A549 treated with Hydrocortisone at 1 μM for 4 hours (cell line): ENCODE data around the gene IFNA17. TPM values are rescaled to one million over a fixed set of nuclear protein-coding genes. Genes with fewer than 3 reads are reported as not detected.

Experiments
- total RNA-seq: library from RNA; stranded (reverse); fragments of 200-300 nt; extraction: Qiagen RNA extraction; gene quantifications from 5 replicates; pipeline ENCODE4 v1.2.3, GENCODE V29; 2022

The IFNA17 gene
- total RNA-seq = not detected in 5 replicates

GRCh38 chr9:21228122-21228521, at the start of gene IFNA17:
IFNA17 (minus strand) TSS chr9:21228222; CDS start chr9:21228173, 49 bp downstream.

GRCh38 chr9:21239911-21240310, 11.9 kb upstream of the IFNA17 start, which contains the start of gene IFNA14:
IFNA14 (minus strand) TSS chr9:21240005; CDS start chr9:21239935, 70 bp downstream.

GRCh38 chr9:21217211-21217610, 10.8 kb downstream of the IFNA17 start, which contains the start of gene IFNA16:
IFNA16 (minus strand) TSS chr9:21217311; CDS start chr9:21217305, 6 bp downstream.

GRCh38 chr9:21207043-21207442, 21.0 kb downstream of the IFNA17 start, which contains the start of gene IFNA10:
IFNA10 (minus strand) TSS chr9:21207143; CDS start chr9:21207097, 46 bp downstream.

GRCh38 chr9:21202105-21202504, 25.9 kb downstream of the IFNA17 start, which contains the start of gene IFNA7:
IFNA7 (minus strand) TSS chr9:21202205; CDS start chr9:21202165, 40 bp downstream.

GRCh38 chr9:21187487-21187886, 40.5 kb downstream of the IFNA17 start, which contains the start of gene IFNA4:
IFNA4 (minus strand) TSS chr9:21187587; CDS start chr9:21187531, 56 bp downstream.

Other genes with a start within 250 kb of the IFNA17 start
- gene HACD4, start 196.6 kb downstream of the IFNA17 start, total RNA-seq = 0.85 to 1.2 TPM (median 1.0 TPM) in 5 replicates
- gene IFNB1, start 150.3 kb downstream of the IFNA17 start, total RNA-seq = not detected in 5 replicates
- gene IFNW1, start 86.4 kb downstream of the IFNA17 start, total RNA-seq = not detected in 5 replicates
- not detected in 5 replicates for gene IFNA21, start 61.6 kb downstream of the IFNA17 start, total RNA-seq
- gene IFNA4, start 40.6 kb downstream of the IFNA17 start, total RNA-seq = not detected in 5 replicates
- gene IFNA7, start 26.0 kb downstream of the IFNA17 start, total RNA-seq = not detected in 5 replicates
- not detected in 5 replicates for gene IFNA10, start 21.1 kb downstream of the IFNA17 start, total RNA-seq
- not detected in 5 replicates for gene IFNA16, start 10.9 kb downstream of the IFNA17 start, total RNA-seq
- gene IFNA14, start 11.8 kb upstream of the IFNA17 start, total RNA-seq = not detected in 5 replicates
- gene IFNA5, start 77.1 kb upstream of the IFNA17 start, total RNA-seq = not detected in 5 replicates
- gene KLHL9, start 107.2 kb upstream of the IFNA17 start, total RNA-seq = 15.0 to 23.5 TPM (median 18.5 TPM) in 5 replicates
- not detected in 5 replicates for gene IFNA6, start 122.7 kb upstream of the IFNA17 start, total RNA-seq
- not detected in 5 replicates for gene IFNA13, start 139.8 kb upstream of the IFNA17 start, total RNA-seq
- not detected in 5 replicates for gene IFNA2, start 157.2 kb upstream of the IFNA17 start, total RNA-seq
- gene IFNA8, start 180.9 kb upstream of the IFNA17 start, total RNA-seq = not detected in 5 replicates
- gene IFNA1, start 212.2 kb upstream of the IFNA17 start, total RNA-seq = not detected in 5 replicates